ENCODE results near the gene KMT2C.

The KMT2C gene

DNA sequence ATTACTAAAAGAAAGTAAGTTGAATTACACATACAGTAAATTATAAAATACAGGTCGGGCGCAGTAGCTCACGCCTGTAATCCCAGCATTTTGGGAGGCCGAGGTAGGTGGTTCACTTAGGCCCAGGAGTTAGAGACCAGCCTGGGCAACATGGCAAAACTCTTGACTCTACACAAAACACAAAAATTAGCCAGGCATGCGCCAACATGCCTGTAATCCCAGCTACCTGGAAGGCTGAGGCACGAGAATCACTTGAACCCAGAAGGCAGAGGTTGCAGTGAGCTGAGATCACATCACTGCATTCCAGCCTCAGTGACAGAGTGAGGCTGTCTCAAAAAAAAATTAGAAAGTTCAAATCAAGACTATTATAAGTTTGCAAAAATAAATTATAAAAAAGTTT lies 235.4 kb downstream of the KMT2C start:
- Histone ChIP-seq H3K9me3 (ENCODE audit: control insufficient read depth, low read length) (no peaks in the 10 kb centered on the region), H3K4me1 (ENCODE audit: control insufficient read depth, insufficient read depth, low read length, poor library complexity, severe bottlenecking) (no peaks in the 10 kb centered on the region), H3K36me3 (ENCODE audit: control insufficient read depth, insufficient read depth, low read length) (peaks cover 28% of the 10 kb centered on the region), H3K27ac (ENCODE audit: low read depth, low read length, severe bottlenecking) (no peak overlapping the region), H3K4me3 (ENCODE audit: extremely low read depth, insufficient read depth, low read length, poor library complexity, severe bottlenecking) (no peak overlapping the region)
- 87 to 96% methylated on average over 4 of the region's 6 CpGs for WGBS, 2 experiments (ENCODE audit: insufficient coverage in 2 of 2)

DNA sequence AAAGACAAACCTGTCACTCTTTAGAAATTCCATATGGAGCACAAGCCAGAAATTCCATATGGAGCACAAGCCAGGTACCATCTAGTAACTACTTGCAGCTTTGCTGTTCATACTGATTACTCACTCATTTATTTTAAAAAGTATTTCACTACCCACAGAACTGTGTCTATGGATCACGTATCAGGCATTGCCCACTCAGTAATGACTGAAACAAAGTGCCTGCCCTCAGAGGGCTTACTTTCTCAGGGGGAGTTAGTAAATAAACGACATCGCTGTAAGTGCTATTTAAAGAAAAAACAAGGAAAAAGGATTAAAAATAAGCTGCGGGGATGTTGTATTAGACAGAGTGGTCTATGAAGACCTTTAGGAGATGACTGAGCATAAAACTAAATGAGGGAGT lies 239.4 kb downstream of the KMT2C start:
- no peaks in the 10 kb centered on the region for H3K9me3 ChIP-seq (ENCODE audit: control insufficient read depth, low read length)
- H3K4me3 ChIP-seq (ENCODE audit: extremely low read depth, insufficient read depth, low read length, poor library complexity, severe bottlenecking): no peak overlapping the region
- 97 to 100% methylated on average over 3 to 4 of the region's 4 CpGs for WGBS, 2 experiments (ENCODE audit: insufficient coverage in 2 of 2)
- no peaks in the 10 kb centered on the region for H3K4me1 ChIP-seq (ENCODE audit: control insufficient read depth, insufficient read depth, low read length, poor library complexity, severe bottlenecking)
- H3K27ac ChIP-seq (ENCODE audit: low read depth, low read length, severe bottlenecking): no peak overlapping the region
- H3K36me3 ChIP-seq (ENCODE audit: control insufficient read depth, insufficient read depth, low read length): peaks cover 43% of the 10 kb centered on the region

DNA sequence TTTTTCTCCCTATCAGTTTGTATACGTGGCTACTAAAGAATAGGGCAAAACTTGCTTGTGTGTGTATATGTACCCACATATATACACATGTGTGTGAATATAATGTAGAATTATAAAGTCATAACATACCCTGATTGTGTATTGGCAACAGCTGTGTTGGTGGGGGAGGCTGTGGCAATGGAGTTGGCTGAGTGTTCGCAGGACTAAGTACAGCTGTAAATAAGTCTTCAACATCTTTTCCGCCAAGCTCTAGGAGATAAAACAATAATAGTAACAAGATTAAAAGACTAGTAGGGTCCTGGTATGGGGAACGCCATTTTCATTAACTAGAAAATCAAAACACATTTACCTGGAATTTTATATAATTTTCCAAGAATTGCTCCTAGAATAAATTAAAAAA lies 241.9 kb downstream of the KMT2C start:
- Histone ChIP-seq H3K36me3 (ENCODE audit: control insufficient read depth, insufficient read depth, low read length) (peaks cover 49% of the 10 kb centered on the region), H3K9me3 (ENCODE audit: control insufficient read depth, low read length) (no peaks in the 10 kb centered on the region), H3K27ac (ENCODE audit: low read depth, low read length, severe bottlenecking) (no peak overlapping the region), H3K4me3 (ENCODE audit: extremely low read depth, insufficient read depth, low read length, poor library complexity, severe bottlenecking) (no peak overlapping the region), H3K4me1 (ENCODE audit: control insufficient read depth, insufficient read depth, low read length, poor library complexity, severe bottlenecking) (no peaks in the 10 kb centered on the region)
- WGBS, 2 experiments (ENCODE audit: insufficient coverage in 2 of 2): no CpG with 5 or more reads among the region's 4 CpGs

DNA sequence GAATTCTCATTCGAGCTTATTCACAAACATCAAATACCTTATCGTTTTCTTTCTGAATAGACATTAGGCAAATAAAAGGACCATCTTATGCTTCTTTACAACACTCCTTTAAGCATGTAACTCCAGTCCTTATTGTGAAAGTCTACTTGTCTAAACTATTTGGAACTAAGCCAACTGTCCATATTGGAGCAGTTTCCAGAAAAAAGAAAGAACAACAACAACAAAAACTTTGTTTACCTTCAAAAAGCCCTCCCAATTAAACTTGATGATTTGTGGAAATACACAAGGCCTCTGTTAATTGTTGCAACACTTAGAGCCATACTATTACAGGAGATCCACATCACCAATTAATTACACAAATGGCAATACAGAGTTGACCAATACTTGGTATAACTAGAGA lies 246.7 kb downstream of the KMT2C start:
- Histone ChIP-seq H3K4me1 (ENCODE audit: control insufficient read depth, insufficient read depth, low read length, poor library complexity, severe bottlenecking) (no peaks in the 10 kb centered on the region), H3K4me3 (ENCODE audit: extremely low read depth, insufficient read depth, low read length, poor library complexity, severe bottlenecking) (no peak overlapping the region), H3K27ac (ENCODE audit: low read depth, low read length, severe bottlenecking) (no peak overlapping the region), H3K36me3 (ENCODE audit: control insufficient read depth, insufficient read depth, low read length) (peaks cover 51% of the 10 kb centered on the region), H3K9me3 (ENCODE audit: control insufficient read depth, low read length) (no peaks in the 10 kb centered on the region)
- WGBS, 2 experiments (ENCODE audit: insufficient coverage in 2 of 2): 92 to 100% methylated on average over 2 of the region's 2 CpGs

DNA sequence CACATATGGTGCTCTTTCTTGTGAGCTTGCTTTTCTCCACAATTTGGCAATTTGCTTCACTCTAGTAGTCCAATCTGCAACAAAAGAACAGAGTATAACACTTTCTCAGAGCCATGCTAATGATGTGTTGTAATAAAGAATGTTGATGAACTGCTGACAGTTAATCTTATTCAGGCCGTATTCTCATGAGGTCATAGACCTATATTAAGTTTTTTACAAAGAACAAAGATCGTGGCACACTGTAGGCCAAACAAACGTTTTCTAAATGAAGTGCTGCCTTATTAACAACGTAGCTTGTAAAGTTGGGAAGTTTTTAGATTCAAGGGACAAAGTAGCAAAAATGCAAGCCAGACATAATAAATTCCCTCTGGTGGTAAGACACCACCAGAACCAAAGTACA lies 250.2 kb downstream of the KMT2C start:
- Histone ChIP-seq H3K27ac (ENCODE audit: low read depth, low read length, severe bottlenecking) (no peak overlapping the region), H3K4me1 (ENCODE audit: control insufficient read depth, insufficient read depth, low read length, poor library complexity, severe bottlenecking) (no peaks in the 10 kb centered on the region), H3K4me3 (ENCODE audit: extremely low read depth, insufficient read depth, low read length, poor library complexity, severe bottlenecking) (no peak overlapping the region), H3K9me3 (ENCODE audit: control insufficient read depth, low read length) (no peaks in the 10 kb centered on the region), H3K36me3 (ENCODE audit: control insufficient read depth, insufficient read depth, low read length) (peaks cover 59% of the 10 kb centered on the region)
- 95% methylated on average over 4 of the region's 4 CpGs; no CpG with 5 or more reads in 1 of the 2 experiments for WGBS, 2 experiments (ENCODE audit: insufficient coverage in 2 of 2)

DNA sequence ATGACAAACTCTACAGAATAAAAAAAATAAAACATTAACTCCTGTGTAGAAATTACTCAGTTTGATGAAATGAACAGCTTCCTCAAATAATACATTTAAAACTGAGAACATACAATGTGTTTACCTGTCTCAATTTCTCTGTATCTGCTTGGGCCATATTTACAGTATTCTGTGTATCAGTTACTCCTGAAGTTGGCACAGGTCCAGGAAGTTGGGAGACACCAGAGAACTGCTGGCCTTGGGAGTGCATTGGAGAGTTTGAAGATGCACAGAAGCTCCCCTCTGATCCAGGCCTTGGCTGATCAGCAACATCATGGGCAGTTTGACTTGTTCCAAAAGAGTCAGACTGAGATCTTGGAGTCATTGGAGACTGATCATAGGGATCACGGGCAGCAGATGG lies 255.2 kb downstream of the KMT2C start:
- no peak overlapping the region for H3K4me3 ChIP-seq (ENCODE audit: extremely low read depth, insufficient read depth, low read length, poor library complexity, severe bottlenecking)
- WGBS, 2 experiments (ENCODE audit: insufficient coverage in 2 of 2): 86 to 94% methylated on average over 1 of the region's 1 CpG
- H3K9me3 ChIP-seq (ENCODE audit: control insufficient read depth, low read length): no peaks in the 10 kb centered on the region
- H3K27ac ChIP-seq (ENCODE audit: low read depth, low read length, severe bottlenecking): no peak overlapping the region
- H3K4me1 ChIP-seq (ENCODE audit: control insufficient read depth, insufficient read depth, low read length, poor library complexity, severe bottlenecking): no peaks in the 10 kb centered on the region
- H3K36me3 ChIP-seq (ENCODE audit: control insufficient read depth, insufficient read depth, low read length): peaks cover 71% of the 10 kb centered on the region

DNA sequence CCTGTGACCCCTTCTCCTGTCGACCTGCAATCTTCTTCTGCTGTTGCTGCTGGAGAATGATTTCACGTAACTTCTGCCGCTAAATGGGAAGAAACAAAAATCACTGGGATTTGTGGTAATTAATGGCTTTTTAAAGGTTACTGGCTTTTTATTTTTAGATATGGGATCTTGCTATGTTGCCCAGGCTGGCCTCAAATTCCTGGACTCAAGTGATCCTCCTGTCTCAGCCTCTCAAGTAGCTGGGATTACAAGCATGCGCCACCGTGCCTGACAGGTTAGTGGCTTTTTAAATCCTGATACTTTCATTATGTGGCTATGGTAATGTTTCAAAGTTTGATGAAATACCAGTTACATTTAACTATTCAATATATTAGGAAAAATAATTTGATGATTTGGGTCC lies 255.8 kb downstream of the KMT2C start:
- 100% methylated on average over 3 of the region's 5 CpGs for WGBS, 2 experiments (ENCODE audit: insufficient coverage in 2 of 2)
- H3K36me3 ChIP-seq (ENCODE audit: control insufficient read depth, insufficient read depth, low read length): peaks cover 72% of the 10 kb centered on the region
- H3K4me1 ChIP-seq (ENCODE audit: control insufficient read depth, insufficient read depth, low read length, poor library complexity, severe bottlenecking): no peaks in the 10 kb centered on the region
- no peaks in the 10 kb centered on the region for H3K9me3 ChIP-seq (ENCODE audit: control insufficient read depth, low read length)
- no peak overlapping the region for H3K4me3 ChIP-seq (ENCODE audit: extremely low read depth, insufficient read depth, low read length, poor library complexity, severe bottlenecking)
- H3K27ac ChIP-seq (ENCODE audit: low read depth, low read length, severe bottlenecking): no peak overlapping the region

DNA sequence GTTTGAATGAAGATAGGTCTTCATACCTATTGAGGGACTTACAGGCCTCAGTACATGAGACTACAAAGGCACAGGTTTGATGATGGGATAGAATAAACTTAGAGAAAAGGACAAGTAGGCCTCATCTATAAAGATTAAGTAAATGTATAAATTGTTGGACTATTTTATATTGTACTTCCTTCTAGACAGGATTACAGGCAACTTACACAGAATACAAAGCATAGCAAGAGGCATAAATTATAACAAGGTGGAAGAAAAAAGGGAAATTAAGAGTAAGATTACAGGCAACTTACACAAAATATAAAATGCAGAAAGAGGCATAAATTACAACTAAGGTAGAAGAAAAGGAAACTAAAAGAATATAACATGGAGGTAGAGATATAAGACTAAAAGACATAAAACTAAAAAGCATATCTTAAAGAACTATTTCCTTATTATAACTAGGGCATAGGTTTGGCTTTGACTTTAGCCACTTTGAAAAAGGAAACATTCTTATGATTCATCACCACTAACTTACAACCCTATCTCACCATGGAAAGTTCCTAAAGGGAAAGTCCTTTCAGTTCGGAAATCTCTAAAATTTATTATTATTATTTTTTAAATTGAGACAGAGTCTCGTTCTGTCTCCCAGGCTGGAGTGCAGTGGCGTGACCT lies 257.3 kb downstream of the KMT2C start:
- Histone ChIP-seq H3K9me3 (ENCODE audit: control insufficient read depth, low read length) (no peaks in the 10 kb centered on the region), H3K36me3 (ENCODE audit: control insufficient read depth, insufficient read depth, low read length) (peaks cover 68% of the 10 kb centered on the region), H3K4me3 (ENCODE audit: extremely low read depth, insufficient read depth, low read length, poor library complexity, severe bottlenecking) (no peak overlapping the region), H3K4me1 (ENCODE audit: control insufficient read depth, insufficient read depth, low read length, poor library complexity, severe bottlenecking) (no peaks in the 10 kb centered on the region), H3K27ac (ENCODE audit: low read depth, low read length, severe bottlenecking) (no peak overlapping the region)
- 100% methylated on average over 1 of the region's 3 CpGs; no CpG with 5 or more reads in 1 of the 2 experiments for WGBS, 2 experiments (ENCODE audit: insufficient coverage in 2 of 2)

DNA sequence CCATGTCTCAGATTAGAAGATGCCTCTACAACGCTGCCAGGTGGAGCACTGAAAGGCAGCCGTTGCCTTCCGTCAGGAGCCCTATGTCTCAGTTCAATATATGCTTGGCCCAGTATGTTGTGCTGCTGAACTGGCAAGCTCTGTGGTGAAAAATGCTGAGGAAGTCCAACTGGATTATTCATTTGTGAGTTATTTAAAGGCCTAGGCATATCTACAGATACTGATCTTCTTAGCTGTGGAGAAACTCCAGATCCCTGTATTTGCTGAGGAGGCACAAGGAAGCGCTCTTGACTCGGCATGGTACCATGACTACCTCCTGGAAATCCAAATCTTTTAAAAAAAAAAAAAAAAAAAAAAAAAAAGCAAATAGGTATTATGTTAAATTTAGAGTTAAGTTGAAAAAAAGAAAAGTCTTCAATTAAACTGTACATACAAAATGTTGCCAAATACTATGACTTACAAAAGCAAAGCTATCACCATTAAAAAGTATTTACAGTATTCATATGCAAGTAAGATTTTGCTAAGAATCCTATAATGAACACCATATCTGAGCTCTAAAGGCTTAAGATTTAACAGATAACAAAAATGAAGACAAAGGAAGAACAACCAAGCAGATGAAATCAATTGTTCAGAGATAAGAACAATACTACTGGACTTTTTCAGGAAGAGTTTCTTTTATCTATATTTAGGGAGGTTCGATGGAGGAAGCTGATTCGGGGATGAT lies 258.0 kb downstream of the KMT2C start:
- WGBS, 2 experiments (ENCODE audit: insufficient coverage in 2 of 2): 90 to 94% methylated on average over 3 to 4 of the region's 7 CpGs
- Histone ChIP-seq H3K4me3 (ENCODE audit: extremely low read depth, insufficient read depth, low read length, poor library complexity, severe bottlenecking) (no peak overlapping the region), H3K4me1 (ENCODE audit: control insufficient read depth, insufficient read depth, low read length, poor library complexity, severe bottlenecking) (no peaks in the 10 kb centered on the region), H3K27ac (ENCODE audit: low read depth, low read length, severe bottlenecking) (no peak overlapping the region), H3K36me3 (ENCODE audit: control insufficient read depth, insufficient read depth, low read length) (peaks cover 62% of the 10 kb centered on the region), H3K9me3 (ENCODE audit: control insufficient read depth, low read length) (no peaks in the 10 kb centered on the region)

DNA sequence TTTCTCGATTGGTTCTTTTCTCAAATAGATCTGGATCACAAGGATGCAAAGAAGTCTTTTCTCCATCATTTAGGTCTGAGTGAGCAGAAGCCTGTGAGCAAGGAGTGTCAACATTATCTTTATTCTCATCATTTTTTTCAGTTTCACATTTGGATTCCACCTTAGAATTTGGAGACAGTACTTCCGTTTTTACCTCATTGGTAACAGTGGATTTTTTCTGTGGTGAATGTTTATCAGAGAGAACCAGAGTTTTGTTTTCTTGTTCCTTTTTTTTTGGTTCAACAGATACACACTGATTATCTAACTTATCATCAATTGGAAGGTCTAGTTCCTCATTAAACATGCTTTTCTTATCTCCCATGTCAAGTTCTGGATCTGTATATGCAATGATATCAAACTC lies 259.0 kb downstream of the KMT2C start:
- H3K4me1 ChIP-seq (ENCODE audit: control insufficient read depth, insufficient read depth, low read length, poor library complexity, severe bottlenecking): no peaks in the 10 kb centered on the region
- no peak overlapping the region for H3K27ac ChIP-seq (ENCODE audit: low read depth, low read length, severe bottlenecking)
- peaks cover 58% of the 10 kb centered on the region for H3K36me3 ChIP-seq (ENCODE audit: control insufficient read depth, insufficient read depth, low read length)
- H3K4me3 ChIP-seq (ENCODE audit: extremely low read depth, insufficient read depth, low read length, poor library complexity, severe bottlenecking): no peak overlapping the region
- no peaks in the 10 kb centered on the region for H3K9me3 ChIP-seq (ENCODE audit: control insufficient read depth, low read length)
- 100% methylated on average over 1 of the region's 2 CpGs; no CpG with 5 or more reads in 1 of the 2 experiments for WGBS, 2 experiments (ENCODE audit: insufficient coverage in 2 of 2)

All from mesodermal cell (in vitro differentiated cells).